Common myeloid progenitor, CD34-positive (primary cell): ENCODE measurements around the gene GALNT9.

ENCODE experiments used
- CTCF ChIA-PET: fragments of 350-600 bp; sonication (Branson Sonifier 250); formaldehyde crosslinking; loops from one replicate; lab custom pipeline; 2021; ENCODE audit warnings: antibody characterized with exemption; lab: Charles Lee
- POLR2A ChIA-PET: fragments of 350-600 bp; sonication (Branson Sonifier 250); formaldehyde crosslinking; loops from one replicate; lab custom pipeline; 2021; ENCODE audit warnings: antibody characterized with exemption; lab: Charles Lee
- DNase-seq, 3 donors: peaks; one replicate each; pipeline versions ENCODE4 v3.0.0 to v3.0.0-alpha.2; 2013
- H3K27ac ChIP-seq, 2 experiments: 1 replicate in 1 of 2; 2 replicates in 1 of 2; pipeline ENCODE4 v1.7.0; 2013; ENCODE audit warnings: inconsistent platforms in 2 of 2, low read length in 2 of 2, mild to moderate bottlenecking in 2 of 2, low read depth in 1 of 2, moderate library complexity in 1 of 2; ENCODE audit not compliant: severe bottlenecking in 2 of 2, insufficient read depth in 1 of 2, poor library complexity in 1 of 2
- H3K27me3 ChIP-seq, 5 experiments: replicated peaks in 2 of 5; 1 replicate in 3 of 5; 2 replicates in 2 of 5; pipeline versions ENCODE4 v1.6.1 to v1.7.0; 2013; ENCODE audit warnings: low read length in 4 of 5, mild to moderate bottlenecking in 2 of 5, moderate library complexity in 2 of 5, inconsistent platforms in 1 of 5; ENCODE audit not compliant: insufficient read depth in 5 of 5, control insufficient read depth in 4 of 5
- H3K36me3 ChIP-seq, 4 experiments: 1 replicate in 2 of 4; 2 replicates in 2 of 4; pipeline versions ENCODE4 v1.6.1 to v1.7.0; 2013; ENCODE audit warnings: low read length in 3 of 4, control low read depth in 1 of 4, mild to moderate bottlenecking in 1 of 4; ENCODE audit not compliant: control insufficient read depth in 4 of 4, insufficient read depth in 4 of 4
- H3K4me1 ChIP-seq, 4 experiments: 1 replicate in 3 of 4; 2 replicates in 1 of 4; pipeline versions ENCODE4 v1.6.1 to v1.7.1; 2013; ENCODE audit warnings: low read length in 3 of 4, mild to moderate bottlenecking in 3 of 4, control low read depth in 1 of 4, inconsistent platforms in 1 of 4, moderate library complexity in 1 of 4; ENCODE audit not compliant: control insufficient read depth in 4 of 4, insufficient read depth in 4 of 4; ENCODE audit errors: control extremely low read depth in 1 of 4
- H3K4me3 ChIP-seq, 7 experiments: 1 replicate in 4 of 7; 2 replicates in 3 of 7; pipeline versions ENCODE4 v1.5.1 to v1.7.0; 2013; ENCODE audit warnings: mild to moderate bottlenecking in 7 of 7, low read length in 6 of 7, moderate library complexity in 6 of 7, inconsistent platforms in 2 of 7, low read depth in 2 of 7, control low read depth in 1 of 7; ENCODE audit not compliant: insufficient read depth in 4 of 7, control insufficient read depth in 1 of 7; ENCODE audit errors: extremely low read depth in 1 of 7
- H3K9me3 ChIP-seq, 5 experiments: 1 replicate in 4 of 5; 2 replicates in 1 of 5; pipeline versions ENCODE4 v1.6.1 to v1.7.1; 2013; ENCODE audit warnings: low read length in 4 of 5, mild to moderate bottlenecking in 2 of 5, inconsistent platforms in 1 of 5, low read depth in 1 of 5, moderate library complexity in 1 of 5; ENCODE audit not compliant: control insufficient read depth in 4 of 5, insufficient read depth in 2 of 5; ENCODE audit errors: control extremely low read depth in 1 of 5
- WGBS: methylation state at CpG from one replicate; pipeline ENCODE4 v1.1.5; 2013; ENCODE audit not compliant: insufficient coverage; 5-methylcytosine and 5-hydroxymethylcytosine counted together

The GALNT9 gene

GRCh38 chr12:132251310-132251709, 78.1 kb downstream of the GALNT9 start:
- H3K4me1 ChIP-seq = peaks cover 0 to 20% (median 11%) of the 10 kb centered on the region in 4 experiments
- 93% methylated on average over 16 of the region's 18 CpGs for WGBS
- no peaks in the 10 kb centered on the region for H3K27me3 ChIP-seq
- ChIA-PET CTCF (no interaction called here), POLR2A (no interaction called here)
- H3K27ac ChIP-seq = no peak overlapping the region
- no peak overlapping the region for H3K4me3 ChIP-seq
- no peaks in the 10 kb centered on the region for H3K9me3 ChIP-seq
- no peaks in the 10 kb centered on the region for H3K36me3 ChIP-seq
- DNase-seq = no peak

GRCh38 chr12:132250707-132251106, 78.7 kb downstream of the GALNT9 start:
- no peaks in the 10 kb centered on the region for H3K27me3 ChIP-seq
- ChIA-PET CTCF (no interaction called here), POLR2A (no interaction called here)
- H3K36me3 ChIP-seq = no peaks in the 10 kb centered on the region
- H3K4me3 ChIP-seq = no peak overlapping the region
- DNase-seq = no peak
- 97% methylated on average over 31 of the region's 33 CpGs for WGBS
- no peak overlapping the region for H3K27ac ChIP-seq
- H3K9me3 ChIP-seq = no peaks in the 10 kb centered on the region
- peaks cover 0 to 20% (median 11%) of the 10 kb centered on the region in 4 experiments for H3K4me1 ChIP-seq

- POLR2A ChIA-PET = no interaction called here
- H3K9me3 ChIP-seq = no peaks in the 10 kb centered on the region
- no peaks in the 10 kb centered on the region for H3K36me3 ChIP-seq
- CTCF ChIA-PET = no interaction called here
- DNase-seq = no peak
- H3K27me3 ChIP-seq = no peaks in the 10 kb centered on the region
- peaks cover 0 to 20% (median 10%) of the 10 kb centered on the region in 4 experiments for H3K4me1 ChIP-seq
- H3K4me3 ChIP-seq = no peak overlapping the region
- H3K27ac ChIP-seq = no peak overlapping the region
- 97% methylated on average over 39 of the region's 39 CpGs for WGBS
Observed at GRCh38 chr12:132249689-132250478, 79.5 kb downstream of the GALNT9 start.

GRCh38 chr12:132248453-132249167, 80.8 kb downstream of the GALNT9 start:
- ChIA-PET POLR2A (interaction anchor here (0.7 kb wide), 1 partner anchor 93 kb away, joined by 4 read pairs; no protein-coding TSS in a partner anchor), CTCF (interaction anchor here (0.6 to 1.7 kb wide), 5 partner anchors 8 to 26 kb away, joined by 3 to 6 read pairs (median 3); no protein-coding TSS in a partner anchor)
- H3K4me3 ChIP-seq = peak overlapping the region in 1 of 7 experiments; percentile 23
- DNase-seq = peak; percentile 33 to 88 (median 78)
- WGBS = 74% methylated on average over 3 of the region's 16 CpGs
- no peaks in the 10 kb centered on the region for H3K27me3 ChIP-seq
- no peak overlapping the region for H3K27ac ChIP-seq
- no peaks in the 10 kb centered on the region for H3K9me3 ChIP-seq
- H3K36me3 ChIP-seq = no peaks in the 10 kb centered on the region
- H3K4me1 ChIP-seq = peaks cover 0 to 20% (median 9%) of the 10 kb centered on the region in 4 experiments

- Histone ChIP-seq H3K27me3 (no peaks in the 10 kb centered on the region), H3K36me3 (no peaks in the 10 kb centered on the region), H3K27ac (no peak overlapping the region), H3K4me3 (no peak overlapping the region), H3K9me3 (no peaks in the 10 kb centered on the region), H3K4me1 (peaks cover 0 to 20% (median 9%) of the 10 kb centered on the region in 4 experiments)
- WGBS = 93% methylated on average over 35 of the region's 35 CpGs
- CTCF ChIA-PET = interaction anchor here (0.7 to 1.7 kb wide), 3 partner anchors 9 to 27 kb away, joined by 3 to 6 read pairs (median 3); no protein-coding TSS in a partner anchor
- POLR2A ChIA-PET = no interaction called here
- no peak for DNase-seq
Observed at GRCh38 chr12:132247718-132248452, 81.5 kb downstream of the GALNT9 start.

- no peak for DNase-seq
- no peaks in the 10 kb centered on the region for H3K36me3 ChIP-seq
- H3K4me3 ChIP-seq = no peak overlapping the region
- CTCF ChIA-PET = interaction anchor here (1.1 kb wide), 1 partner anchor 8 kb away, joined by 5 read pairs; no protein-coding TSS in a partner anchor
- WGBS = 93% methylated on average over 15 of the region's 27 CpGs
- H3K9me3 ChIP-seq = no peaks in the 10 kb centered on the region
- POLR2A ChIA-PET = no interaction called here
- H3K27me3 ChIP-seq = no peaks in the 10 kb centered on the region
- H3K27ac ChIP-seq = no peak overlapping the region
- H3K4me1 ChIP-seq = peaks cover 0 to 20% (median 9%) of the 10 kb centered on the region in 4 experiments
Observed at GRCh38 chr12:132246997-132247717, 82.2 kb downstream of the GALNT9 start.
